ENCODE results near the gene DUSP11.
"Not testable (repeated sequence)": the region's sequence is repeated elsewhere in the genome, so short reads cannot be mapped to it uniquely, and the experiment has no call there.

GRCh38 chr2:73717695-73718094, 62.2 kb downstream of the DUSP11 start:
- TF ChIP-seq POLR2A, CTCF, POLR2AphosphoS5 (IDR thresholded peaks at IDR 0.05): not testable (repeated sequence)
